ENCODE results near the gene IGSF3.

Gene IGSF3

DNA sequence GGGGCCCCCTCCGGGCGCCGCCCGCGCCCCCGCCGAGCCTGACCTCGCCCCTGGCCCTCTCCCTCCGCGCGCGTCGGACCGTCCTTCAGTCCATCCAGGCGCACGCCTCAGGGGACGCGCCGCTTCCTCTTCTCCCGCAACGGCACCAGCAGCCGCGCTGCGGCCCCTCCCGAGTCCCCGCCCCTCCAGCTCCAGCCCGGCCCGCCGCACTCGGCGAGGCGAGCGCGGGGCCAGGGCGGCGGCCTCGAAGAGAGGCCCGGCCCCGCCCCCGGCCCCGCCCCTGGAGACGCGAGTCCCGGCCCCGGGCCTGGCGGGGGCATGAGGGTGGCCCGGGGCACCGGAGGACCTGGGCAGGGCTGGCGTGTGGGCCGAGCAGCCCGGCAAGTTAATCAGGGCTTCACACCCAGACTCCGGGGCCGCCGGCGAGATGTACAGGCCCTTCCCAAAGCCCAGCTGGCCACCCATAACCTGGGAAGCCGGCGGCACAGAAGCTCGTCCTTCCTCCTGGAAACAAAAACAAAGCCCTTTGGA lies at the start of gene IGSF3:
Gene IGSF3, minus strand, starts transcription at position 159 of the 531 bp plus-strand sequence. CDS start 1,407 bp downstream, outside the sequence.
- DNase-seq: peak in 3 of 4 experiments; percentile 4 to 10 (median 9)

DNA sequence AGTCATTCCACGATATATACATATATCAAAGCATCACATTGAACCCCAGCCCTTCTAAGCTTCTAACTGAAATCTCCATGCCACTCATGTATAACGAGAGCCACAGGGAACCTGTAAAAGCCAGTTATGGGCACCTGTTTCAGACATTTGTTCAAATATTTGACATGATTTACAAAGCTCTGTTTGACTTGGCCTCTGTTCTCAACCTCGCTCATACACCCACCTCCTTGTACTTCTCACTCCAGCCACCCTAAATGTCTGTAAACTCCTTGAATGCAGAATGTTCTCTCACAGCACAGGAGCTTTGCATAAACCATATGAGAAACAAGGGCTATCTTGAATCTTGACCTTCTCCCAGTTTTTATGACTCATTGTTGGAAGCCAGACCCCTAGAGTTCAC lies 49.8 kb upstream of the IGSF3 start:
- DNase-seq: no peak

DNA sequence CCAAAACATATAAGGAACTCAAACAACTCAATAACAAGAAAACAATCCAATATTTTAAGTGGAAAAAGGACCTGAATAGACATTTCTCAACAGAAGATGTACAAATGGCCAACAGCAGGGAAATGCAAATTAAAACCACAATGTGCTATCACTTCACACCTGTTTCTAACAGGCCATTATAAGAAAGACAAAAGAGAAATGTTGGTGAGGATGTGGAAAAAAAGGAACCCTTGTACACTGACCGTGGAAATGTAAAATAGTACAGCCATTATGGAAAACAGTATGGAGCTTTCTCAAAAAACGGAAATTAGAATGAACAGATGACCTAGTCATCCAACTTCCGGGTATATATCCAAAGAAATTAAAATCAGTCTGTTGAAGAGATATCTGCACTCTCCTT lies 48.9 kb upstream of the IGSF3 start:
- DNase-seq: no peak

DNA sequence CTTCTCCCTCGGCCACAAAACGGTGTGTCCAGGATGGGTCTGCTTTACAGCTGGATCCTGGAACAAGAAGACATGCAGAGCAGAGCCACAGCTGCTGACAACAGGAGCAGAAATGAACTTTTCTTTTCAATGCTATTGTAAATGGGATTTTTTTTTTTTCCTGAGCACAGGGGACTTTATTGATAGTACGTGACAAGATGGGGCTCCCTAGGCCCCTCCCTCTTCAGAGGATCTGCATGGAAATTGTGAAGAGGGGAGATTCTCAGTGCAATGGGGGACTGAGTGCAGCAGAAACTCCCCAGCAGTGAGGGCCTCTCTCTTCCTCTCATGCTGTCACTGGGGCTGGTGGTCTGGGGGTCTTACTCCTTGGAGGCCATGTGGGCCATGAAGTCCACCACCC lies 45.9 kb upstream of the IGSF3 start:
- DNase-seq: no peak

DNA sequence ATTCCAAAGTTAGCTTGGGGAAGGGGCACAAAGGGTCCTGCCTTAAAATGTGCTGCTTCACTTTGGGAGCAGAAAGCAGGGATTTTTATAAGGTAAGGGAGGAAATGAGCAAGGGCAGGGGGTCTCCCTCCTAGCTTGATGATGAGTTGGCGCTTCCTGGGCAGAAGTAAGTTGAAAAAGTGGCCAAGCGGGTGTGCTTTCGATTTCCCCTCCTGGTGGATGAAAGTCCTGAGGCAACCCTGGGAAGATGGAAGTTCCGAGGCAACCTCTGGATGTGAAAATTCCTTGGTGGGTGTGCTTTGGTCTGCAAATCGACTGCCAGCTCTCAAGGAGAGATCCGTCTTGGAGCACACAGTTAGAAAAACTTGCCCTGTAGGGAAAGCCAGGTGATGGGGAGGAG lies 45.0 kb upstream of the IGSF3 start:
- no peak for DNase-seq

DNA sequence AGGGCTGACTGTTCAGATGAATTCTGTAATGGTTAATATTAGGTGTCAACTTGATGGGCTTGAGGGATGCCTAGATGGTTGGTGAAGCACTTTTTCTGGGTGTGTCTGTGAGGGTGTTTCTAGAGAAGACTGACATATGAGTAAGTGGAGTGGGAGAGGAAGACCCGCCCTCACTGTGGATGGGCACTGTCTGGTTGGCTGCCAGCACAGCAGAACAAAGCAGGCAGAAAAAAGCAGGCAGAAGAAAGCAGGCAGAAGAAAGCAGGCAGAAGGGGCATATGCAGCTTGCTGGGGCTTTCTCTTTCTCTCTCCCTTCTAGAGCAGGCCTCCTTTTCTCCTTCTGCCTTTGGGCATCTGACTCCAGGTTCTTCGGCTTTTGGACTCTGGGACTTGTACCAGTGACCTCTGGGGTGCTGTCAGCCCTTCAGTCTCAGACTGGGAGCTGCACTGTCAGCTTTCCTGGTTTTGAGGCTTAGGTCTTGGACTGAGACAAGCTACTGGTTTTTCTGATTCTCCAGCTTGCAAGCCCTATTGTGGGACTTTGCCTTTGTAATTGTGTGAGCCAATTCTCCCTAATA lies 43.8 kb upstream of the IGSF3 start:
- DNase-seq: no peak

DNA sequence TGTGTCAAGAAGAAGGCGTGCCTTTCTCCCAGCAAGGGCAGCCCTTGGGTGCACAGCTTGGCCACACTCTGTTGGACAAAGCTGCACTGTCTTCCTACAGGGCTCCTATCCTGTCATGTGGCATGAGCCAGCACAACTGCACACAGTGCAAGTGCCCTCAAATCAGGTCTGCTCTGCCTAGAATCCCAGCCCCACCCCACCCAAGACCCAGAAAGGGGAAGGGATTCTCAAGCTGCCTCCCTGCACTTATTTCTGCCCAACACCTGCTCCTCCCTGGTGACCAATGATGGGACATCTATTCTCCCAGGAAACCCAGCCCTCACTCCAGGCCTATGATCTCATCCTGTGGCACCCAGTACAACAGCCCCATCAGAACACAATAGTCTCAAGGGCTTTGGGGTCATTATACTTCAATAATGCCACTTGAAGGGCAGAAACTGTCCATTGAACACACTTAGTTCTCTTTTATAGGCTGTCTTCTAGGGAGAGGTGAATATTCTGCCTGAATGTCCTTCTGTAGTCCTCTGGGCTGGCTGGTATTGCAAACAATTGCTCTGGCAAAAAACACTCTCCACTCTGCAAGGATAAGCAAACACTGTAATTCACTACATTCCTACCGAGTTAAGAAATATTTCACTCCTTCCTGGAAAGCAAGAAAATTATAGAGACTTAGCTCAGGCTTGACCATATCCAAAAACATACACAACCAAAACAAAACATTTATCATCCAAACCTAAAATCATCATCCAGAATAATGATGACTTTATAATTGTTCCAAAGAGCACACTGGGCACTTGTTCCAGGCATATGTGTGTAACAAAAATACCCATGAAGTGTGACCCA lies 43.1 kb upstream of the IGSF3 start:
- DNase-seq: no peak

DNA sequence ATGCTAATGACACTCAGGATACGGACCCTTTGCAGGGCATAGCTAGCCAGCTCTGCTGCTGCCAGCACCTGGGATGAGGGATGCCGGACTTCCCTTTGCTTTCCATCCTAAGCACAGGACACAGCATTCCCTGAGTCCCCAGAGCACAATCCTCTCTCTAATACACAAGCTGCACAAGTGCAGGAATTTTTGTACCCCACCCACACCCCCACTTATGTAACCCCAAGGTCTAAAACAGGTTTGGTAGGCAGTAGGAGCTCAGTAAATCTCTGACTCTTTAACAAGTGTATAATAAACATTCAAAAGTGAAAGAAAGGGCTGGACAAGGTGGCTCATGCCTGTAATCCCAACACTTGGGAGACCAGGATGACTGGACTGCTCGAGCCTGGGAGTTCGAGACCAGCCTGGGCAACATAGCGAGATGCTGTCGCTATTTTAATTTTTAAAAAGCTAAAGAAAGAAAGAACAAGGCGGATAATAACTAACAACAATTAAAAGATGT lies 42.2 kb upstream of the IGSF3 start:
- no peak for DNase-seq

DNA sequence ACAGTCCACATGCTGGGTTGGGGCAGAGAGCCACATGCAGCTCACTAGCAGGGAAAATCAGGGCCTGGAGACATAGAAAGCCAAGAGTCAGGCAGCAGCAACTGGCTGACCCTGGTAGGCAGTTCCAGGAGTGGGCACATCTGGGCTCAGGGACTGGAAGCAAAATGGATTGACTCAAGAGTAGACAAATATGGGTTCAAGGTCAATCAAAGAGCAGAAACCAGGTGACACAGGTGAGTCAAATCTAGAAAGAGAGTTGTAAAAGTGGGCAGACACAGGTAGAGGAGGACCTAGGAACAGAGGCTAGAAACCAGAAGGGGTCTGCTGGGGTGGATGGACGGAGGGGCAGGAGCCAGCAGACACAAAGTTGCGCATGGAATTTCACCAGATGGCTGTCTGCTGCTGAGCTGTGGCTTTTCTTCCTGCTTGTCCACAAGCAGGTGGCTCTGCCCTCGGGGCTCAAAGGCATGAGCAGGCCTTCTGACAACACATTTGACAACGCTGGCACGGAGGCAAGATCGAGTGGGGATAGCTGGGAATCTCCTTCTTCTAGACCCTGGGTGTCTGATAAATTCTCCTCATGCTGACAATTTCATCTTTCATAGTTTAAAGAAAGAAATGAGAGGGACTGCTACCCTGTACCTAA lies 40.8 kb upstream of the IGSF3 start:
- no peak for DNase-seq

DNA sequence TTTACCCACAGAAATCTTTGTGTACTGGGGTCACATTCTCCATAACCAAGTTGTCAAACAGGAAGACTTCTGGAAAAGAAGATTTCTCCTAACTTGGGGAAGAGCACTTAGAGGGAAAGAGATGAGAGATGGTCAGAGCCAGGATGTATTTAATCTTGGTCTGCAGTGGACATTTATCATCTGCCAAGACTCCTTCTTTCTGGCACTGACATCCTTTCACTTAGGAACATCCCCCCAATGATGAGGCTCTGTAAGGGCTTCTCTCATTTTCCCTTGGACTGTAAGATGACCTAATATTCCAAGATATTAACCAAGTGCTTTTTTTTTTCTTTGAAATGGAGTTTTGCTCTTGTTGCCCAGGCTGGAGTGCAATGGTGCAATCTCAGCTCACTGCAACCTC lies 39.3 kb upstream of the IGSF3 start:
- no peak for DNase-seq

DNA sequence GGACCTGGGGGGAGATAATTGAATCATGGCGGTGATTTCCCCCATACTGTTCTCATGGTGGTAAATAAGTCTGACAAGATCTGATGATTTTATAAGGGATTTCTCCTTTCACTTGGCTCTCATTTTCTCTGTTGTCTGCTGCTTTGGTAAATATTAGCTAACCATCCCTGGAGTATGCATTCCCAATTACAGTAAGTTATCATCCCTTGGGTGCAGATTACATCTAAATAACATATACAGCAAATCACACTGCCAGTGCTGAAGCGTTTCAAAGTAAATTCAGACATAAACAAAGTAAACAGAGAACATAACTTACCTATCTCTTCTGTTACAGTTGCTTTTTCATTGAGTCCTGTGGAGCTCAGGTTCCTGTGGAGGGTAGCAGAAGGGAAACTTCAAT lies 38.6 kb upstream of the IGSF3 start:
- no peak for DNase-seq

DNA sequence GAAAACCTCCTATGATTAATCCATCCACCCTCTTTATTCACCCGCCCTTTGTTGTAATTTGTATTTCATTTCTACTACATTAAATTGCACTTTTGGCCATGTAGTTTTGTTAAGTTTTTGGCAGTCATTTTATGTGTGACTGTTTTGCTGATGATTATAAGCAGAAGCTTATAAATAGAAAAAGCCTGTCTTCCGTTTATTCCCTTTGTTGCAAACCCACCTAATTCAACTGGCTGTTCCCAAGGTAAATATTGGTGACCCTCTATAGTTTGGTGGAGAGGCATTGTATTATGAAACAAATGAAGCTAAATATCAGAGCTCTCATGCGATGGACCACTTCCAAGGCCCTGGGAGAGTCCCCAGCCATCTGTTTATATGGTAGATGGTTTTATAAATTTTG lies 36.7 kb upstream of the IGSF3 start:
- DNase-seq: no peak

DNA sequence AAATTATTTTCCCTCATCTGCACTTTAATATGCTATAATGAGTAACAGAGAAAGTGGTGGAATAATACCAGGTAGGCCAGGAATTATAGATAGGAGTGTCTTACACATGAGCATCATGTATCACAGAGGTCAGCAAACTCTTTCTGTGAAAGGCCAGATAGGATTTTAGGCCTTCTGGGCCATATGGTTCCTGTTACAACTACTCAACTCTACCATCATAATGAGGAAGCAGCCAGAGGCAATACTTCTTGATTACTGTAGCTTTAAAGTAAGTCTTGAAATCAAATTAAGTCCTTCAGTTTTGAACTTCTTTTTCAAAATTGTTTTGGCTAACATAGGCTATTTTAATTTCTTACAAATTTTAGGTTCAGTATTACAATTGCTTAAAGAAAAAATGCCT lies 32.1 kb upstream of the IGSF3 start:
- DNase-seq: no peak

DNA sequence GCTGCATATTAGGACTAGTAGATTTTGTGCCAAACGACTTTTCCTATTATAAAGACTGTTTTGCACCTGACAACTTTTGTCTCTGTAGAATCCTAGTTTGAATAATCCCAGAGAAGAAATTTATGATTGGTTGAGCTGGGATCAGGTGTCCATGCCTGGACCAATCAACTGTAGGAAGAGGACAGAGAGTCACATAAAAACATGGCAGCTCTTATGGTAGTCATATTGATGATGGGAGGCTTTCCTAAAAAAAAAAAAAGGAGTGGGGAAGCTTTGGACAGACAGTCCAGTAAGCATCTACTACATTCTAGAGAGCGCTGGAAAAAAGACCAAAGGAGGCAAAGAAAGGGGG lies 30.7 kb upstream of the IGSF3 start:
- DNase-seq: no peak

DNA sequence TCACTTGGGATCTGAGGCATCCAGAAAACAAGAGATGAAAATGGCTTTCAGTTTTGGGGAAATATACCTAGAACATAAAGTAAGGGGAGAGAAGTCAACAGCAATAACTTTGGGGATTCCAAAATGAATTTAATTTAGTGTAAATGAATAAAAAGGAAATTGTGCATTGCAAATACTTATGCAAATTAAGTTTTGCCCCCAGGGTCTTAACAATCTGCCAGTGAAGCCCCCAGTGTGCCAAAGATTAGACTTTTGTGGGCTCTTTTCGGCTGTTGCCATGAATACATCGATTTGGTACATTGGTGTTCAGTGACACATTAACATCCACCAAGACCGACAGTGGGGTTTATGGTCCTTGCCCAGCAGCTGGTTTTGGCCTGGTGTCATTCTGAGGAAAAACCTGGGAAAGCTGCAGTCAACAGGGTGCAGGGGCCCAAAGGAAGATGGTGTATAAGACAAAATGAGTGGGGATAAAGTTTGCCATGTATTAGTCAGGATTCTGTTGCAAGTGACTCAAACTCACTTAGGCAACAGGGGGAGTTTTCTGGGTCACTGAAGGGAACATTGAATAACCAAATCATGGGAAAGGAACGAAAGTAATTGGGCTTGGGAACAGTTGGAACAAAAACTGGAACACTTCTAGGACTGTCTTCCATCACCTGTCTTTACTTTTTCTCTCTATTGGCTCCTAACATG lies 30.2 kb upstream of the IGSF3 start:
- DNase-seq: no peak

DNA sequence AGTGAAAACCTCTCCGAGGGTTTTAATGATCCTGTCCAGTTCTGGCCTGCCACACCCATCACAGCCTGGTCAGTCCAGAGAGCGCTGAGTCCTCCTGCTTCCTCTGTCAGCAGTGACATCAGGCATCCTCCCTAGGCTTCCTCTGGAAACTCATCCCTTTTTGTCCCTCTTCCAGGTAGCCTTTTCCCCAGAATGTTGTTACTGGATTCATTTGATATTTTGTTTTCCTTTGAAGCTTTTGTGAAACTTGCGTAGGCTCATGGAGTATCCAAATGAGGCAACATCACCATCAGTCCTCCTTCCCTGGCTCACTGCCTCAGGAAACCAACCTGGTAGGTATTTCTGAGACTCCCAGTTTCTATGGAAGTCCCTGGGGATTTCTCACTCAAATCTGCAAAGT lies 27.0 kb upstream of the IGSF3 start:
- DNase-seq: no peak

DNA sequence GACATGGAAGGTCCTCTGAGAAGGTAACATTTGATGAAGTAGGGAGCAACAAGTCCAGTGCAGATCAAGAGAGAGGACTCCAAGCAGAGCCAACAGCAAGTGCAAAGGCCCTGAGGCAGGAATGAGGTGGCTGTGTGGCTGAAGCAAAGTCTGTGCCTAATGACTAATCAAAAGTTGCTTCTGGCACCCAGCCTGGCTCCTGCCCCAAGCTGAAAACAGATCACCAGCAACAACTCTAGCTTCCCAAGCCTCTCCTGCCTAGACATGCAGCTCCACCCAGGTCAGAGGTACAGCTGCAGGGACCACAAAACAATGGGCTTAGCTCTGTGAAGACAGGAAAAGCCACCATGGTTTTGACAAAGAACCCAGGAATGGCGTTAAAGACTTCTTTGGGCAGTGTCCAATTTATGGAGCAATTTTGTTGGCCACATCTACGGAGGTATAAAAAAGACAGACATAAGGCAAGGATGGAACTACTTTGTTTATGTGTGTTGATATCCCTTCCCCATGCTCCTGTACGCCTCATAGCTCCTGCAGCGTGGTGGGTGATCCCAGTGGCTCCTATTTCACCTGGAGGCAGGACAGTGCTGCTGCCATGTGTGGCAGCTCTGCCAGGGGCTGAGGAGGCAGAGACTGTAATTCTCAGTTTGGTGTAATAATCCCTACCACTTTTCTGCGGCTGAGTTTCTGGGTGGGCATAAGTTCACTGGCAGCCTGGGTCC lies 26.4 kb upstream of the IGSF3 start:
- DNase-seq: no peak

DNA sequence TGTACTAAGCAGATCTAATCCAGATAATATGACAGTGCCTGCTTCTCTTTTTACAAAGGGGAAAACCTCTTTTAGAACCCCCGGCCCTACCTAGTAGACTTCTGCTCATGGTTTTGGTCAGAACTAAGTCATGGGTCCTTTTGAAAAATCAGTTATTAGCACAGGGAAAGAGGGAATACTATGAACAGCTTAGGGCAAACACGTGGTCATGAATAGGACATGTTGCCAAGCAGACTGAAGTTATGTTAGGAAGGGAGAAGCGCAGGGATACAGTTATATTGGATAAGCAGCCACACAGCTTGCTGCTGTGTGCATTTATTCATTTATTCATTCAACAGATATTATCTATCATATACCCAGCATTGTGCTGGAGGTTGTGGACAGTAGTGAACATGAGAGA lies 25.3 kb upstream of the IGSF3 start:
- DNase-seq: no peak

DNA sequence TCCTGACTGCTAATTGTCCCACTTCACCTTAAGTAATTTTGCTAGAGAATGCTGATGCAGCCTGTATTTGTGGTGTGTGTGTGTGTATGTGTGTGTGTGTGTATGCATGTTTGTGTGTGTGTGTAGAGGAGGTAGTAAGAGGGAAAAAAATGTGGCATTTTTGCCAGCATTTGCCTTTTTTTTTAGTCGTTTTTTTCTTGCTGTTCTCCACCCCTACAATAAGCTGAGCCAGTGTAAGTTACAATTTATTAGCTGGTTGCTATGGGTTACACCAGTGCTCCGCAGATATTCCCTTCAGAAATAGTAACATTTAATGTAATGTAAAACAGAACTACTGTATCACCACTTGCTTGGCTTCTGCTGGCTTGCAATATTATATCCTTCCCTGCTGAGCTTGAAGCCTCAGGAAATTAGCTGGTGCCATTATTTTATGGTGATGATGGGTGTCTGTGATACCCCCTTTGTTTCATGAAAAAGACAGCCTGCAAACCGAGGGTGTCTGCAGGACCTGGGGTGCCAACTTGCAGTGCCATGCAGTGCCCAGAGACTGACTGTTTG lies 23.4 kb upstream of the IGSF3 start:
- DNase-seq: no peak

DNA sequence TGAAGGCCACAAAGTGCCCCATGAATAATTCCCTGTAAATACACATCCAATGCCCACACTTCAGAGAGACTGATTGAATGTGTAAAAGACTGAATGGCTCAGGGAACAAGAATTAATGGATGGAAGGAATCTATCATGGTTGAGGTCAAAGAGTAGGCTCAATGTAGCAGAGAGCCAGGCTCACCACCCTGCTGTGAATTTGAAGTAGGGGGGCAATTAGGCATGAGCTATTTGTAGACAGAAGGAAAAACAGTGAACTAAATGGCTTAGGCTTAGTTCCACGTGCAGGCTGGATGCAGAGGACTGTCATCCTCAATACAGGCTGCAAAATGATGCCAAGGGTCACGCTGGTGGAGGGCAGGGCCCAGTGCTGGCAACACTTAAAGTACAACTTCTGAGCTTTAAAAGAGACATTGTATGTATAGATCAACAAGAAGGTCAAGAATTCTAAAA lies 22.9 kb upstream of the IGSF3 start:
- no peak for DNase-seq

DNA sequence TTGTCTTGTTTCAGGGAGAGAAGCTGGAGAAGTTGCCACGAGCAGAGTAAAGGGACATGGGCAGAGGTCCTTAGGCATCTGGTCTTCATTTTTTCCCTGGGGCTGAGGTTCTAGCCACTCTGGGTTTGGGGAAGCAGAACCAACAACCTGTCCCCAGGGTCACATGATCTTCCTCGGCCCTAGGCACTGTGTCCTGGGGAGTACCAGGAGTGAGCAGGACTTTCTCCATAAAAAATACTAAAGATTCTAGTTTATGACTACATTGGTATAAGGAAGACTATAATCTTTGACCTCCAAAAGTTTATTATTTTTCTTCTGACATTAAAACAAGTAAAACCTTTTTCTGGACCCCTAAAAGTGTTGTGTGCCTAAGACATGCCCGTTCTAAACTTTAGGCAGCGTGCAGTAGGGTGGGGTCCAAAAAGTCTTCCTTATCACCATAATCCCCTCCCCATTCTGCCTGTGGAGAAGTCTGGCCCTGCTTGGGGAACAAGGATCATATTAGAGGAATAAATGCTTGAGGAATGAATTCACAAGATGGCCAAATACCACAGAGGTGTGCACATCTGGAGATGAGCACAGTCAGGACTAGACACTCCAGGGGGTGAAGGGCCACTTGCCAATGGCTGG lies 19.3 kb upstream of the IGSF3 start:
- DNase-seq: no peak

DNA sequence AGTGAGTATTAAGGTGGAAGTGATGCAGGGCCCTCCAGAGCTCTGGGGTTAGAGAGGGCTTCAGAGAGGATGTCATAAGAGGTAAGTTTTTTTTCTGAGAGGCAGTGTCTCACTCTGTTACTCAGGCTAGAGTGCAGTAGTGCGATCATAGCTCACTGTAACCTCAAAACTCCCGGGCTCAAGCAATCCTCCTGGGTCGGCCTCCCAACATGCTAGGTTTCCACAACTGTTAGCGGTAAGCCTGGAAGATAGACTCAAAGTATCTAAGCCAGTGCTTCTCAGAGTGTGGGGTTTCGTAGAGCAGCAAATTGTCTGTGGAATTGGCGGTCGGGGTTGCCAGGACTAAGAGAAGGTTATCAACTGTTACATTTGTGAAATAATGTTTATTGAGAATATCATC lies 18.6 kb upstream of the IGSF3 start:
- no peak for DNase-seq

Measured in activated CD4-positive, CD25-positive, alpha-beta regulatory T cell (primary cell).